Measurements from ENCODE around the gene GRIK1.

- TF ChIP-seq GRHL2 (CRISPR knock-in tag; IDR thresholded peaks at IDR 0.05; ENCODE audit: insufficient replicate concordance, severe bottlenecking), result no peak
- no peak for TF ChIP-seq ESRRA (CRISPR knock-in tag; IDR thresholded peaks at IDR 0.05; ENCODE audit: borderline replicate concordance)
- TF ChIP-seq ZBTB21 (CRISPR knock-in tag; IDR thresholded peaks at IDR 0.05; ENCODE audit: borderline replicate concordance), result no peak
- TF ChIP-seq MXD4 (CRISPR knock-in tag; IDR thresholded peaks at IDR 0.05; ENCODE audit: borderline replicate concordance), result no peak
- no peak for TF ChIP-seq ATF3 (CRISPR knock-in tag; conservative IDR thresholded peaks at IDR 0.05)
- no peak for TF ChIP-seq FOXJ3 (CRISPR knock-in tag; IDR thresholded peaks at IDR 0.05; ENCODE audit: borderline replicate concordance)
- TF ChIP-seq MAX (CRISPR knock-in tag; IDR thresholded peaks at IDR 0.05), result no peak
- TF ChIP-seq, protein P1, sequence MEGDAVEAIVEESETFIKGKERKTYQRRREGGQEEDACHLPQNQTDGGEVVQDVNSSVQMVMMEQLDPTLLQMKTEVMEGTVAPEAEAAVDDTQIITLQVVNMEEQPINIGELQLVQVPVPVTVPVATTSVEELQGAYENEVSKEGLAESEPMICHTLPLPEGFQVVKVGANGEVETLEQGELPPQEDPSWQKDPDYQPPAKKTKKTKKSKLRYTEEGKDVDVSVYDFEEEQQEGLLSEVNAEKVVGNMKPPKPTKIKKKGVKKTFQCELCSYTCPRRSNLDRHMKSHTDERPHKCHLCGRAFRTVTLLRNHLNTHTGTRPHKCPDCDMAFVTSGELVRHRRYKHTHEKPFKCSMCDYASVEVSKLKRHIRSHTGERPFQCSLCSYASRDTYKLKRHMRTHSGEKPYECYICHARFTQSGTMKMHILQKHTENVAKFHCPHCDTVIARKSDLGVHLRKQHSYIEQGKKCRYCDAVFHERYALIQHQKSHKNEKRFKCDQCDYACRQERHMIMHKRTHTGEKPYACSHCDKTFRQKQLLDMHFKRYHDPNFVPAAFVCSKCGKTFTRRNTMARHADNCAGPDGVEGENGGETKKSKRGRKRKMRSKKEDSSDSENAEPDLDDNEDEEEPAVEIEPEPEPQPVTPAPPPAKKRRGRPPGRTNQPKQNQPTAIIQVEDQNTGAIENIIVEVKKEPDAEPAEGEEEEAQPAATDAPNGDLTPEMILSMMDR (IDR thresholded peaks at IDR 0.05), result no peak
- TF ChIP-seq CREB1 (CRISPR knock-in tag; IDR thresholded peaks at IDR 0.05), result no peak
- no peak for TF ChIP-seq TEAD1 (CRISPR knock-in tag; IDR thresholded peaks at IDR 0.05)
- no peak for TF ChIP-seq GABPB1 (CRISPR knock-in tag; IDR thresholded peaks at IDR 0.05)
- no peak for TF ChIP-seq ZNF396 (CRISPR knock-in tag; IDR thresholded peaks at IDR 0.05; ENCODE audit: borderline replicate concordance)
Measured at GRCh38 chr21:29951911-29952310, 12.1 kb upstream of the GRIK1 start.
